Hepatocyte (in vitro differentiated cells): ENCODE measurements around the gene SENP2. TPM values are rescaled to one million over a fixed set of nuclear protein-coding genes. Genes with fewer than 3 reads are reported as not detected.
"Not testable (repeated sequence)": the region's sequence is repeated elsewhere in the genome, so short reads cannot be mapped to it uniquely, and the experiment has no call there.

ENCODE experiments used
- DNase-seq: peaks from one replicate; pipeline ENCODE4 v3.0.0-alpha.2; 2016; ENCODE audit warnings: low spot score
- H2AFZ ChIP-seq: fragments of 200-600 bp; sonication (generic); 2 replicates; pipeline ENCODE4 v1.6.0; 2016; ENCODE audit warnings: antibody characterized with exemption, mild to moderate bottlenecking
- H3K27ac ChIP-seq: fragments of 200-600 bp; sonication (generic); 2 replicates; pipeline ENCODE4 v1.5.1; 2016; ENCODE audit warnings: mild to moderate bottlenecking
- H3K27me3 ChIP-seq: fragments of 200-600 bp; sonication (generic); 2 replicates; pipeline ENCODE4 v1.6.1; 2016
- H3K36me3 ChIP-seq: fragments of 200-600 bp; sonication (generic); replicated peaks from 2 replicates; pipeline ENCODE4 v1.5.1; 2016; ENCODE audit warnings: low read depth; ENCODE audit not compliant: insufficient read depth
- H3K4me1 ChIP-seq: fragments of 200-600 bp; sonication (generic); 2 replicates; pipeline ENCODE4 v1.5.1; 2016; ENCODE audit warnings: mild to moderate bottlenecking, moderate library complexity; ENCODE audit not compliant: insufficient read depth
- H3K4me2 ChIP-seq: fragments of 200-600 bp; sonication (generic); 2 replicates; pipeline ENCODE4 v1.6.0; 2016
- H3K4me3 ChIP-seq: fragments of 200-600 bp; sonication (generic); 2 replicates; pipeline ENCODE4 v1.5.1; 2016; ENCODE audit warnings: mild to moderate bottlenecking
- H3K79me2 ChIP-seq: fragments of 200-600 bp; sonication (generic); 2 replicates; pipeline ENCODE4 v1.6.0; 2017; ENCODE audit warnings: mild to moderate bottlenecking
- H3K9me2 ChIP-seq: fragments of 200-600 bp; sonication (generic); replicated peaks from 2 replicates; pipeline ENCODE4 v1.6.0; 2017; ENCODE audit warnings: mild to moderate bottlenecking; ENCODE audit not compliant: insufficient read depth
- H3K9me3 ChIP-seq: fragments of 200-600 bp; sonication (generic); 2 replicates; pipeline ENCODE4 v1.5.1; 2016; ENCODE audit warnings: low read depth, mild to moderate bottlenecking
- H4K20me1 ChIP-seq: fragments of 200-600 bp; sonication (generic); 2 replicates; pipeline ENCODE4 v1.6.0; 2016; ENCODE audit warnings: mild to moderate bottlenecking; ENCODE audit not compliant: insufficient read depth, poor library complexity, severe bottlenecking
- EZH2 ChIP-seq: fragments of 200-600 bp; sonication (generic); IDR thresholded peaks from 2 replicates; pipeline ENCODE4 v1.6.1; 2016; ENCODE audit warnings: antibody characterized with exemption, mild to moderate bottlenecking, borderline replicate concordance
- EZH2phosphoT487 ChIP-seq: fragments of 200-600 bp; sonication (generic); IDR thresholded peaks from one replicate; pipeline ENCODE4 v1.6.1; 2018; ENCODE audit warnings: antibody characterized with exemption, mild to moderate bottlenecking, low read depth, moderate library complexity; ENCODE audit not compliant: unreplicated experiment, severe bottlenecking
- WGBS: methylation state at CpG from one replicate; pipeline ENCODE4 v1.1.6; 2016; ENCODE audit warnings: low lambda C conversion rate; ENCODE audit errors: missing lambda C conversion rate; 5-methylcytosine and 5-hydroxymethylcytosine counted together
- polyA plus RNA-seq: library from polyadenylated mRNA; unstranded; fragments of >200 nt; fragmentation: Nextera tagmentation; extraction: Ambion mirVana; gene quantifications from 2 replicates; pipeline ENCODE4 v1.2.1, GENCODE V29; 2016
- total RNA-seq: library from RNA; depleted of rRNA; stranded (reverse); fragments of >200 nt; gene quantifications from 2 replicates; pipeline ENCODE4 v1.2.3, GENCODE V29; 2014
- TF ChIP-seq, protein P1 (sequence below): fragments of 200-600 bp; sonication (generic); IDR thresholded peaks from 2 replicates; pipeline ENCODE4 v1.5.1; 2016; ENCODE audit warnings: antibody characterized with exemption, mild to moderate bottlenecking; ENCODE audit not compliant: poor library complexity

The SENP2 gene
- total and polyA plus RNA-seq, 2 experiments from 2014 or later = 29.3 to 34.8 TPM

DNA sequence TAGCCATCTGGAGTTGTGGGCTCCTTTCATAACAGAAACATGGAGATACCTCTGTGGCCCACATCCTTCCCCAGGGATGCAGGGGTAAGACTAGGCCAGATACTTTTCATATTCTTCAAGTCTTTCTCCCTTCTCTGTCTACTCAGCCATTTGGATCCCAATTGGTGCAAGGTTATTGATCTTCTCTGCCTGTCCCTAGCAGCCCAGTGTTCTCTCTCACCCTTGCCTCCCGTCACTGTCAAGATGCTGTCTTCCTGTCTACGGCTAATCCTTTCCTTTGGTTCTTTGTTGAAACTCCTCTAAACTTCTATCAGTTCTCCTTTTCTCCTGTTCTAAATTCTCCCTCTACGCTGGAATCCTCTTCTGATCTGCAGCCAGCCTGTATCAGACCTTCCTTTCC, 51.3 kb downstream of the SENP2 start:
- no peaks in the 10 kb centered on the region for H3K9me3 ChIP-seq
- TF ChIP-seq EZH2 (no peak), EZH2phosphoT487 (no peak)
- TF ChIP-seq, protein P1, sequence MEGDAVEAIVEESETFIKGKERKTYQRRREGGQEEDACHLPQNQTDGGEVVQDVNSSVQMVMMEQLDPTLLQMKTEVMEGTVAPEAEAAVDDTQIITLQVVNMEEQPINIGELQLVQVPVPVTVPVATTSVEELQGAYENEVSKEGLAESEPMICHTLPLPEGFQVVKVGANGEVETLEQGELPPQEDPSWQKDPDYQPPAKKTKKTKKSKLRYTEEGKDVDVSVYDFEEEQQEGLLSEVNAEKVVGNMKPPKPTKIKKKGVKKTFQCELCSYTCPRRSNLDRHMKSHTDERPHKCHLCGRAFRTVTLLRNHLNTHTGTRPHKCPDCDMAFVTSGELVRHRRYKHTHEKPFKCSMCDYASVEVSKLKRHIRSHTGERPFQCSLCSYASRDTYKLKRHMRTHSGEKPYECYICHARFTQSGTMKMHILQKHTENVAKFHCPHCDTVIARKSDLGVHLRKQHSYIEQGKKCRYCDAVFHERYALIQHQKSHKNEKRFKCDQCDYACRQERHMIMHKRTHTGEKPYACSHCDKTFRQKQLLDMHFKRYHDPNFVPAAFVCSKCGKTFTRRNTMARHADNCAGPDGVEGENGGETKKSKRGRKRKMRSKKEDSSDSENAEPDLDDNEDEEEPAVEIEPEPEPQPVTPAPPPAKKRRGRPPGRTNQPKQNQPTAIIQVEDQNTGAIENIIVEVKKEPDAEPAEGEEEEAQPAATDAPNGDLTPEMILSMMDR = no peak

GRCh38 chr3:185638651-185639050, 52.6 kb downstream of the SENP2 start:
- H3K79me2 ChIP-seq, H3K4me1 ChIP-seq, H2AFZ ChIP-seq, H3K36me3 ChIP-seq, H3K27ac ChIP-seq, DNase-seq, H3K4me3 ChIP-seq, H4K20me1 ChIP-seq, H3K4me2 ChIP-seq, H3K9me3 ChIP-seq, H3K9me2 ChIP-seq, H3K27me3 ChIP-seq: not testable (repeated sequence)
- 98% methylated on average over 11 of the region's 11 CpGs for WGBS

More for the DNA sequence above, 51.3 kb downstream of the SENP2 start:
- no peaks in the 10 kb centered on the region for H3K27me3 ChIP-seq
- H2AFZ ChIP-seq = no peak overlapping the region
- H3K9me2 ChIP-seq = no peaks in the 10 kb centered on the region
- WGBS = 91% methylated on average over 3 of the region's 3 CpGs
- no peak overlapping the region for H3K27ac ChIP-seq
- no peaks in the 10 kb centered on the region for H3K4me1 ChIP-seq
- H4K20me1 ChIP-seq = no peaks in the 10 kb centered on the region
- H3K36me3 ChIP-seq = no peaks in the 10 kb centered on the region
- no peak for DNase-seq
- H3K4me3 ChIP-seq = no peak overlapping the region
- H3K79me2 ChIP-seq = no peaks in the 10 kb centered on the region
- no peak overlapping the region for H3K4me2 ChIP-seq

- H3K4me3 ChIP-seq = no peak overlapping the region
- H3K36me3 ChIP-seq = no peaks in the 10 kb centered on the region
- no peak for DNase-seq
- TF ChIP-seq EZH2 (no peak), EZH2phosphoT487 (no peak)
- TF ChIP-seq, protein P1 = no peak
- H2AFZ ChIP-seq = no peak overlapping the region
- no peaks in the 10 kb centered on the region for H3K4me1 ChIP-seq
- H3K9me2 ChIP-seq = no peaks in the 10 kb centered on the region
- WGBS = 90% methylated on average over 7 of the region's 7 CpGs
- H3K9me3 ChIP-seq = no peaks in the 10 kb centered on the region
- H3K4me2 ChIP-seq = no peak overlapping the region
- no peaks in the 10 kb centered on the region for H3K79me2 ChIP-seq
- no peaks in the 10 kb centered on the region for H3K27me3 ChIP-seq
- no peak overlapping the region for H3K27ac ChIP-seq
- no peaks in the 10 kb centered on the region for H4K20me1 ChIP-seq
These were observed 53.6 kb downstream of the SENP2 start for GRCh38 chr3:185639632-185640206.

DNA sequence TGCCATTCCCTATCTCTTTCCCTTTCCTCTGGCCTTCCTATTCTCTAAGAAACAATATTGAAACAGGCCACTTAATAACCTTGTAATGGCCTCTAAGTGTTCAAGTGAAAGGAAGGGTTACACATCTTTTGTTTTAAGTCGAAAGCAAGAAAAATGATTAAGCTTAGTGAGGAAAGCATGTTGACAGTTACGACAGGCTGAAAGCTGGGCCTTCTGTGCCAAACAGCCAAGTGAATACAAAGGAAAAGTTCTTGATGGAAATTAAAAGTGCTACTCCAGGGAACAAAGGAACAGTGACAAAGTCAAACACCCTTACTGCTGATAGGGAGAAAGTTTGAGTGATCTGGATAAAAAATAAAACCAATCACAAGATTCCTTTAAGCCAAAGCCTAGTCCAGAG, 54.2 kb downstream of the SENP2 start:
- Histone ChIP-seq H2AFZ (no peak overlapping the region), H3K4me2 (no peak overlapping the region), H3K4me3 (no peak overlapping the region), H3K9me3 (no peaks in the 10 kb centered on the region), H3K27ac (no peak overlapping the region), H3K9me2 (no peaks in the 10 kb centered on the region), H3K36me3 (no peaks in the 10 kb centered on the region), H3K4me1 (no peaks in the 10 kb centered on the region), H3K27me3 (no peaks in the 10 kb centered on the region), H3K79me2 (no peaks in the 10 kb centered on the region), H4K20me1 (no peaks in the 10 kb centered on the region)
- TF ChIP-seq EZH2phosphoT487 (no peak), EZH2 (no peak)
- TF ChIP-seq, protein P1 = no peak
- WGBS = 72% methylated on average over 2 of the region's 2 CpGs
- DNase-seq = no peak

- H3K27ac ChIP-seq, H3K9me2 ChIP-seq, H3K4me3 ChIP-seq, H2AFZ ChIP-seq, DNase-seq, H3K79me2 ChIP-seq, H3K36me3 ChIP-seq, H4K20me1 ChIP-seq, H3K27me3 ChIP-seq, H3K4me2 ChIP-seq, H3K9me3 ChIP-seq, H3K4me1 ChIP-seq: not testable (repeated sequence)
- 92% methylated on average over 17 of the region's 17 CpGs for WGBS
These were observed 59.1 kb downstream of the SENP2 start for GRCh38 chr3:185645191-185645590.
